Measurements from ENCODE around the gene CDKAL1. TPM values are rescaled to one million over a fixed set of nuclear protein-coding genes. Genes with fewer than 3 reads are reported as not detected.

CDKAL1 gene
- total RNA-seq, 1 donor = 26.8 TPM

DNA sequence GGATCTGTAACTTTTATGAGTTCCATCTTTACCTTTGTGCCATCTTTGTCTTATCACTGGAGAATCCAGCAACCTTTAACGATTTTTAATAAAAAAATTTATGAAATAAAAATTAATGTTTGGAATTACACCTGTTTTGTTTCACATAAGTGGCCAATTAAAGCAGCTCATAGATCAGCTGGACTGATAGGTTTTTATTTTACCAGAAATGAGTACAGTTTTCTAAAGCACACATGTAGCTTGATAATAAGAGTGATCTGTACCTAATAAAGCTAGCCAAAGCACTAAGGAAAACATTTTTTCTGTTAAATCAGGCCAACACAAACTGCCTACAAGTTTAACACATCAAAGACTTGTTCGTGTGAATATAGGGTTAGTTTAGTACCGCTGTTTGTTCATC is 500.1 kb downstream of the CDKAL1 start:
- TF ChIP-seq, protein P1, sequence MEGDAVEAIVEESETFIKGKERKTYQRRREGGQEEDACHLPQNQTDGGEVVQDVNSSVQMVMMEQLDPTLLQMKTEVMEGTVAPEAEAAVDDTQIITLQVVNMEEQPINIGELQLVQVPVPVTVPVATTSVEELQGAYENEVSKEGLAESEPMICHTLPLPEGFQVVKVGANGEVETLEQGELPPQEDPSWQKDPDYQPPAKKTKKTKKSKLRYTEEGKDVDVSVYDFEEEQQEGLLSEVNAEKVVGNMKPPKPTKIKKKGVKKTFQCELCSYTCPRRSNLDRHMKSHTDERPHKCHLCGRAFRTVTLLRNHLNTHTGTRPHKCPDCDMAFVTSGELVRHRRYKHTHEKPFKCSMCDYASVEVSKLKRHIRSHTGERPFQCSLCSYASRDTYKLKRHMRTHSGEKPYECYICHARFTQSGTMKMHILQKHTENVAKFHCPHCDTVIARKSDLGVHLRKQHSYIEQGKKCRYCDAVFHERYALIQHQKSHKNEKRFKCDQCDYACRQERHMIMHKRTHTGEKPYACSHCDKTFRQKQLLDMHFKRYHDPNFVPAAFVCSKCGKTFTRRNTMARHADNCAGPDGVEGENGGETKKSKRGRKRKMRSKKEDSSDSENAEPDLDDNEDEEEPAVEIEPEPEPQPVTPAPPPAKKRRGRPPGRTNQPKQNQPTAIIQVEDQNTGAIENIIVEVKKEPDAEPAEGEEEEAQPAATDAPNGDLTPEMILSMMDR (IDR thresholded peaks at IDR 0.05; ENCODE audit: insufficient read depth, low read depth, low read length) = no peak
- no peak for DNase-seq (ENCODE audit: low read depth)
- H3K4me3 ChIP-seq (ENCODE audit: low read depth, low read length) = no peak overlapping the region

DNA sequence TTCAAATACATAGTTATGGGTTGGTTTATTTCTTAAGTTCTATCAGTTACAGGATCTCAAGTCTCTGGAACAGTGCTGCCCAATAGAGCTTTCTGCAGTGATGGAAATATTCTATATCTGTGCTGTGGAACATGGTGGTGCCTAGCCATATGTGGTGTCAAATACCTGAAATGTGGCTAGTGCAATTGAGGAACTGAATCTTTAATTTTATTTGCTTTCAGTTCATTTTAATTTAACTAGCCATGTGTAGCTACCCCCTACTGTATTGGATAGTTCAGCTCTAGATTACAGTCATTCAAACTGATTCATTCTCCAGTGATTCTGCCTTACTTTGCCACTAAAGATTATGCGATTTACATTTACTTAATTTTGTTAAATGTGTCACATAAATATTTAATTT is 503.2 kb downstream of the CDKAL1 start:
- H3K4me3 ChIP-seq (ENCODE audit: low read depth, low read length) = no peak overlapping the region
- TF ChIP-seq, protein P1 (IDR thresholded peaks at IDR 0.05; ENCODE audit: insufficient read depth, low read depth, low read length) = no peak
- no peak for DNase-seq (ENCODE audit: low read depth)

DNA sequence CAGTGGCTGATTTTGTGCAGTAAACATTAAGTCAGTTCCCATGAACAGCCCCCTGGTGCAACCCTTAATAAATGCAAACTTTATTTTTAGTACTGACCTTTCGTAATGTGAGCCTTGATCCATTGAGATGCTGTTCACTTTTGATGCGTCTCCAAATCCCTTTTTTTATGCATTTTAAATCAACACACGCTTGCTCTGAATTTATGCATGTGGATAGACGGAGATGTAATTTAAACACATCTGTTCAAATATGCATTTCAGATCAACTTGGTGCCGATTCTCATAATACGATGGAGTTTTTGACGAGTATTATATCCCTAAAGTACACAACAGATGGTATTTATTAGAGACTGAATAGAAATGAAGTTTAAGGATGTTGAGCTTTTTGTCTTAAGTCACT is 505.7 kb downstream of the CDKAL1 start:
- TF ChIP-seq, protein P1 (IDR thresholded peaks at IDR 0.05; ENCODE audit: insufficient read depth, low read depth, low read length) = no peak
- H3K4me3 ChIP-seq (ENCODE audit: low read depth, low read length) = no peak overlapping the region
- no peak for DNase-seq (ENCODE audit: low read depth)

- peak; percentile 27 for DNase-seq (ENCODE audit: low read depth)
- H3K4me3 ChIP-seq (ENCODE audit: low read depth, low read length) = no peak overlapping the region
- TF ChIP-seq, protein P1 (IDR thresholded peaks at IDR 0.05; ENCODE audit: insufficient read depth, low read depth, low read length) = no peak
These were observed 511.0 kb downstream of the CDKAL1 start for GRCh38 chr6:21045135-21045700.

DNA sequence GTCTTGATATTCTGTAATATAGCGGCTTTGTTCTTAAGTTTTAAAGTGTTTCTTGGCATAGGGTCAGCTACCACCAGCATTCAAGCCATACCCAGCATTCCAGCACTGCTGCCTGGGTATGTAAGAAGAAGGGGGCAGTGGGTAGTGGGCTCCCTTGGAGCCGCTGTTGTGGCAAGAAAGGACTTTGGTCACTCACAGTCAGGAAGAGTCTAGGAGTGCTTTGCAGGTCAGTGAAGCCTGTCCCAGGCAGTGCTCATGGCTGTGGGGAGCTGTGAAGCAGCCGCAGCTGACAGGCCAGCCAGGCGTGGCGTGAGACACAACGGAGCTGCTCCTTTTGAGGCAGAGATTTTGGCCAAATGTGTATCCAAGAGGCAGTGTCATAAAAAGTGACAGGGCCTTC is 512.0 kb downstream of the CDKAL1 start:
- no peak overlapping the region for H3K4me3 ChIP-seq (ENCODE audit: low read depth, low read length)
- DNase-seq (ENCODE audit: low read depth) = no peak
- TF ChIP-seq, protein P1 (IDR thresholded peaks at IDR 0.05; ENCODE audit: insufficient read depth, low read depth, low read length) = no peak

GRCh38 chr6:21048047-21048446 is 513.8 kb downstream of the CDKAL1 start:
- no peak for DNase-seq (ENCODE audit: low read depth)
- no peak overlapping the region for H3K4me3 ChIP-seq (ENCODE audit: low read depth, low read length)
- TF ChIP-seq, protein P1 (IDR thresholded peaks at IDR 0.05; ENCODE audit: insufficient read depth, low read depth, low read length) = no peak

- TF ChIP-seq, protein P1 (IDR thresholded peaks at IDR 0.05; ENCODE audit: insufficient read depth, low read depth, low read length) = no peak
- DNase-seq (ENCODE audit: low read depth) = no peak
- H3K4me3 ChIP-seq (ENCODE audit: low read depth, low read length) = no peak overlapping the region
These were observed 514.9 kb downstream of the CDKAL1 start for GRCh38 chr6:21049148-21049547.

All from fibroblast of villous mesenchyme (primary cell).